ENCODE measurements around the gene PRRT2. TPM values are rescaled to one million over a fixed set of nuclear protein-coding genes. Genes with fewer than 3 reads are reported as not detected.
A peak's percentile ranks its signal among the peaks of the same experiment; 100 is the strongest.

The PRRT2 gene
- total RNA-seq, 6 donors from 2014 or later: 1.4 to 13.6 (median 2.5) TPM

- H3K4me1 ChIP-seq: peaks cover 68 to 82% (median 74%) of the 10 kb centered on the region in 4 donors
- ATAC-seq (ENCODE audit: low FRiP score in 2 of 2) (peak; percentile 64 to 70), DNase-seq (peak; percentile 69 to 92)
- peak within 1 kb of the TSS; percentile 91 to 93 (median 92) for H3K27ac ChIP-seq
- peaks cover 0 to 15% (median 5%) of the 10 kb centered on the region in 4 donors for H3K36me3 ChIP-seq
- H3K27me3 ChIP-seq: no peaks in the 10 kb centered on the region
- peak within 1 kb of the TSS; percentile 41 to 82 (median 73) for H3K4me3 ChIP-seq
- no peaks in the 10 kb centered on the region for H3K9me3 ChIP-seq
- TF ChIP-seq EP300 (IDR thresholded peaks at IDR 0.05) (peak in 1 of 4 donors; percentile 75), POLR2A (IDR thresholded peaks at IDR 0.05) (peak in 3 of 4 donors; percentile 24 to 81 (median 66)), CTCF (IDR thresholded peaks at IDR 0.05) (no peak), POLR2AphosphoS5 (IDR thresholded peaks at IDR 0.05) (peak; percentile 82 to 94)
- WGBS, 2 donors: 0% methylated on average over 4 of the region's 4 CpGs
These were observed 8.3 kb downstream of the PRRT2 start, which contains the start of gene MVP for GRCh38 chr16:29820271-29820701. Gene MVP, plus strand, starts transcription at chr16:29820462. Its CDS starts 10,088 bp downstream, at chr16:29830550.

GRCh38 chr16:29820730-29821642, 9.0 kb downstream of the PRRT2 start:
- no peaks in the 10 kb centered on the region for H3K27me3 ChIP-seq
- no peaks in the 10 kb centered on the region for H3K9me3 ChIP-seq
- peaks cover 73 to 87% (median 79%) of the 10 kb centered on the region in 4 donors for H3K4me1 ChIP-seq
- DNase-seq (peak; percentile 47 to 92), ATAC-seq (ENCODE audit: low FRiP score in 2 of 2) (peak; percentile 37 to 76)
- peak overlapping the region; percentile 41 to 82 (median 73) for H3K4me3 ChIP-seq
- H3K27ac ChIP-seq: peak overlapping the region; percentile 91 to 93 (median 92)
- peak in 3 of 4 donors; percentile 48 to 76 (median 60) for TF ChIP-seq POLR2A (IDR thresholded peaks at IDR 0.05)
- TF ChIP-seq EP300 (IDR thresholded peaks at IDR 0.05): no peak
- peak; percentile 48 to 87 for TF ChIP-seq POLR2AphosphoS5 (IDR thresholded peaks at IDR 0.05)
- H3K36me3 ChIP-seq: peaks cover 0 to 19% (median 5%) of the 10 kb centered on the region in 4 donors
- 18 to 25% methylated on average over 8 to 11 of the region's 11 CpGs for WGBS, 2 donors

- Histone ChIP-seq H3K27ac (peak overlapping the region; percentile 91 to 93 (median 92)), H3K27me3 (no peaks in the 10 kb centered on the region), H3K4me1 (peaks cover 77 to 93% (median 84%) of the 10 kb centered on the region in 4 donors), H3K36me3 (peaks cover 0 to 19% (median 5%) of the 10 kb centered on the region in 4 donors), H3K4me3 (peak overlapping the region; percentile 41 to 82 (median 73)), H3K9me3 (no peaks in the 10 kb centered on the region)
- DNase-seq (peak in 1 of 2 donors; percentile 83), ATAC-seq (ENCODE audit: low FRiP score in 2 of 2) (peak; percentile 61 to 74)
- 50 to 57% methylated on average over 6 to 7 of the region's 7 CpGs for WGBS, 2 donors
- TF ChIP-seq POLR2A (IDR thresholded peaks at IDR 0.05) (no peak), CTCF (IDR thresholded peaks at IDR 0.05) (no peak), EP300 (IDR thresholded peaks at IDR 0.05) (peak in 1 of 4 donors; percentile 55), POLR2AphosphoS5 (IDR thresholded peaks at IDR 0.05) (peak in 1 of 2 donors; percentile 41)
These were observed 9.7 kb downstream of the PRRT2 start for GRCh38 chr16:29821643-29822115.

GRCh38 chr16:29824589-29825144, 12.7 kb downstream of the PRRT2 start:
- TF ChIP-seq CTCF (IDR thresholded peaks at IDR 0.05): no peak
- no peak for TF ChIP-seq POLR2A (IDR thresholded peaks at IDR 0.05)
- peak in 1 of 4 donors; percentile 51 for TF ChIP-seq EP300 (IDR thresholded peaks at IDR 0.05)
- ATAC-seq (ENCODE audit: low FRiP score in 2 of 2) (peak in 1 of 2 donors; percentile 58), DNase-seq (no peak)
- Histone ChIP-seq H3K4me1 (peaks cover 60 to 93% (median 82%) of the 10 kb centered on the region in 4 donors), H3K27ac (peak overlapping the region; percentile 60 to 93 (median 88)), H3K36me3 (peaks cover 0 to 6% (median under 1%) of the 10 kb centered on the region in 4 donors), H3K4me3 (peak overlapping the region in 1 of 4 donors; percentile 10), H3K9me3 (no peaks in the 10 kb centered on the region), H3K27me3 (no peaks in the 10 kb centered on the region)
- 29 to 39% methylated on average over 5 to 7 of the region's 7 CpGs for WGBS, 2 donors

Measured in upper lobe of left lung (tissue), 6 donors.